Karpas-422 (cell line): ENCODE data around the gene NDUFAF4. TPM values are rescaled to one million over a fixed set of nuclear protein-coding genes. Genes with fewer than 3 reads are reported as not detected.
A peak's percentile ranks its signal among the peaks of the same experiment; 100 is the strongest.

Experiments
- DNase-seq: peaks from one replicate; pipeline ENCODE4 v3.0.0-alpha.2; 2015
- H2AFZ ChIP-seq: fragments of 200-600 bp; sonication (generic); 2 replicates; pipeline ENCODE4 v1.6.1; 2014; ENCODE audit warnings: antibody characterized with exemption, low read length, mixed read lengths
- H3K27ac ChIP-seq: fragments of 200-600 bp; sonication (generic); 2 replicates; pipeline ENCODE4 v1.5.1; 2014; ENCODE audit warnings: mild to moderate bottlenecking, low read length, moderate library complexity
- H3K27me3 ChIP-seq: fragments of 200-600 bp; sonication (generic); 2 replicates; pipeline ENCODE4 v1.6.1; 2014; ENCODE audit warnings: low read length, mixed read lengths
- H3K36me3 ChIP-seq: fragments of 200-600 bp; sonication (generic); 2 replicates; pipeline ENCODE4 v1.6.1; 2014; ENCODE audit warnings: low read length, mixed read lengths; ENCODE audit not compliant: insufficient read depth
- H3K4me1 ChIP-seq: fragments of 200-600 bp; sonication (generic); 2 replicates; pipeline ENCODE4 v1.6.1; 2014; ENCODE audit warnings: mild to moderate bottlenecking, low read length, mixed read lengths
- H3K4me2 ChIP-seq: fragments of 200-600 bp; sonication (generic); 2 replicates; pipeline ENCODE4 v1.6.1; 2014; ENCODE audit warnings: low read length, low read depth, mild to moderate bottlenecking; ENCODE audit not compliant: poor library complexity, severe bottlenecking
- H3K4me3 ChIP-seq: fragments of 200-600 bp; sonication (generic); 2 replicates; pipeline ENCODE4 v1.5.1; 2014; ENCODE audit warnings: mild to moderate bottlenecking, antibody characterized with exemption, low read length, mixed read lengths
- H3K79me2 ChIP-seq: fragments of 200-600 bp; sonication (generic); 2 replicates; pipeline ENCODE4 v1.6.1; 2014; ENCODE audit warnings: mild to moderate bottlenecking, low read length, mixed read lengths
- H3K9ac ChIP-seq: fragments of 200-600 bp; sonication (generic); 2 replicates; pipeline ENCODE4 v1.6.0; 2014; ENCODE audit warnings: low read length
- H3K9me2 ChIP-seq: fragments of 200-600 bp; sonication (generic), shearing (Covaris generic); replicated peaks from 2 replicates; pipeline ENCODE4 v1.6.0; 2014; ENCODE audit warnings: mild to moderate bottlenecking, low read length, moderate library complexity; ENCODE audit not compliant: insufficient read depth
- H3K9me3 ChIP-seq: fragments of 300-700, 200-600 bp; sonication (generic); 2 replicates; pipeline ENCODE4 v1.6.1; 2014; ENCODE audit warnings: low read length, mixed read lengths
- H4K20me1 ChIP-seq: fragments of 200-600 bp; sonication (generic); 2 replicates; pipeline ENCODE4 v1.6.1; 2014; ENCODE audit warnings: mild to moderate bottlenecking, antibody characterized with exemption, low read length, low read depth; ENCODE audit not compliant: insufficient read depth
- total RNA-seq: library from RNA; depleted of rRNA; stranded (reverse); fragments of >200 nt; shearing (Covaris generic); gene quantifications from 2 replicates; pipeline ENCODE4 v1.2.3, GENCODE V29; 2014; ENCODE audit warnings: low replicate concordance

NDUFAF4 gene
- total RNA-seq, 1 experiment from 2014 or later = 45.5 TPM

- Histone ChIP-seq H3K9me2 (no peaks in the 10 kb centered on the region), H3K9me3 (no peaks in the 10 kb centered on the region), H3K79me2 (no peaks in the 10 kb centered on the region), H3K36me3 (no peaks in the 10 kb centered on the region), H3K4me2 (no peak overlapping the region), H3K9ac (no peak overlapping the region), H3K4me3 (no peak overlapping the region), H3K27ac (no peak overlapping the region), H2AFZ (no peak overlapping the region), H3K4me1 (peaks cover 8% of the 10 kb centered on the region), H4K20me1 (no peaks in the 10 kb centered on the region), H3K27me3 (no peaks in the 10 kb centered on the region; the same call in 1 of the 2 replicates)
- DNase-seq = no peak
These were observed 32.0 kb upstream of the NDUFAF4 start for GRCh38 chr6:96929741-96930140.

- H3K79me2 ChIP-seq = no peaks in the 10 kb centered on the region
- no peaks in the 10 kb centered on the region for H3K9me2 ChIP-seq
- no peaks in the 10 kb centered on the region for H3K9me3 ChIP-seq
- no peaks in the 10 kb centered on the region for H4K20me1 ChIP-seq
- H3K36me3 ChIP-seq = no peaks in the 10 kb centered on the region
- no peak overlapping the region for H3K27ac ChIP-seq
- H3K4me1 ChIP-seq = peaks cover 18% of the 10 kb centered on the region
- DNase-seq = no peak
- H3K9ac ChIP-seq = no peak overlapping the region
- no peaks in the 10 kb centered on the region; the same call in 1 of the 2 replicates for H3K27me3 ChIP-seq
- no peak overlapping the region for H3K4me3 ChIP-seq
- H3K4me2 ChIP-seq = no peak overlapping the region
- no peak overlapping the region for H2AFZ ChIP-seq
These were observed 30.0 kb upstream of the NDUFAF4 start for GRCh38 chr6:96927660-96928059.

- no peak for DNase-seq
- Histone ChIP-seq H4K20me1 (no peaks in the 10 kb centered on the region), H3K79me2 (no peaks in the 10 kb centered on the region), H3K9me3 (no peaks in the 10 kb centered on the region), H3K27me3 (no peaks in the 10 kb centered on the region; the same call in 1 of the 2 replicates), H3K4me3 (no peak overlapping the region), H3K9me2 (no peaks in the 10 kb centered on the region), H3K4me2 (no peak overlapping the region), H3K27ac (no peak overlapping the region), H3K36me3 (no peaks in the 10 kb centered on the region), H3K4me1 (peaks cover 18% of the 10 kb centered on the region), H2AFZ (no peak overlapping the region), H3K9ac (no peak overlapping the region)
These were observed 28.7 kb upstream of the NDUFAF4 start for GRCh38 chr6:96926425-96926824.

- H2AFZ ChIP-seq = peak overlapping the region; percentile 98; the same call in 1 of the 2 replicates
- H3K27me3 ChIP-seq = no peaks in the 10 kb centered on the region; the same call in 1 of the 2 replicates
- H3K4me2 ChIP-seq = peak overlapping the region; percentile 95
- H4K20me1 ChIP-seq = no peaks in the 10 kb centered on the region
- H3K9me3 ChIP-seq = no peaks in the 10 kb centered on the region
- H3K36me3 ChIP-seq = no peaks in the 10 kb centered on the region
- H3K9me2 ChIP-seq = no peaks in the 10 kb centered on the region
- H3K27ac ChIP-seq = no peak overlapping the region
- no peak for DNase-seq
- H3K9ac ChIP-seq = peak overlapping the region; percentile 73
- peak overlapping the region; percentile 89 for H3K4me3 ChIP-seq
- H3K79me2 ChIP-seq = no peaks in the 10 kb centered on the region
- peaks cover 18% of the 10 kb centered on the region for H3K4me1 ChIP-seq
These were observed 27.6 kb upstream of the NDUFAF4 start for GRCh38 chr6:96925290-96925687.

GRCh38 chr6:96923871-96924493, 26.3 kb upstream of the NDUFAF4 start:
- Histone ChIP-seq H3K36me3 (no peaks in the 10 kb centered on the region), H4K20me1 (no peaks in the 10 kb centered on the region), H2AFZ (peak overlapping the region; percentile 93), H3K9ac (peak overlapping the region; percentile 64), H3K4me2 (peak overlapping the region; percentile 69), H3K9me2 (no peaks in the 10 kb centered on the region), H3K79me2 (no peaks in the 10 kb centered on the region), H3K9me3 (no peaks in the 10 kb centered on the region), H3K4me1 (peaks cover 18% of the 10 kb centered on the region), H3K4me3 (peak overlapping the region; percentile 66), H3K27me3 (no peaks in the 10 kb centered on the region), H3K27ac (no peak overlapping the region)
- no peak for DNase-seq

GRCh38 chr6:96923400-96923799, 25.7 kb upstream of the NDUFAF4 start:
- Histone ChIP-seq H4K20me1 (no peaks in the 10 kb centered on the region), H3K9me3 (no peaks in the 10 kb centered on the region), H3K27ac (no peak overlapping the region), H3K36me3 (no peaks in the 10 kb centered on the region), H3K27me3 (no peaks in the 10 kb centered on the region), H3K4me3 (peak overlapping the region; percentile 66), H3K4me2 (peak overlapping the region; percentile 69), H3K79me2 (no peaks in the 10 kb centered on the region), H3K9ac (peak overlapping the region; percentile 64), H3K4me1 (peaks cover 18% of the 10 kb centered on the region), H3K9me2 (no peaks in the 10 kb centered on the region), H2AFZ (peak overlapping the region; percentile 93)
- no peak for DNase-seq

GRCh38 chr6:96917098-96917497, 19.4 kb upstream of the NDUFAF4 start:
- H3K27me3 ChIP-seq = no peaks in the 10 kb centered on the region
- H3K9me2 ChIP-seq = no peaks in the 10 kb centered on the region
- no peaks in the 10 kb centered on the region for H3K36me3 ChIP-seq
- no peaks in the 10 kb centered on the region for H3K9me3 ChIP-seq
- H2AFZ ChIP-seq = no peak overlapping the region
- DNase-seq = no peak
- H3K4me3 ChIP-seq = no peak overlapping the region
- H3K9ac ChIP-seq = no peak overlapping the region
- no peaks in the 10 kb centered on the region for H3K79me2 ChIP-seq
- no peaks in the 10 kb centered on the region for H3K4me1 ChIP-seq
- no peak overlapping the region for H3K27ac ChIP-seq
- H4K20me1 ChIP-seq = no peaks in the 10 kb centered on the region
- H3K4me2 ChIP-seq = no peak overlapping the region

- no peak overlapping the region for H3K27ac ChIP-seq
These were observed 15.9 kb upstream of the NDUFAF4 start for GRCh38 chr6:96913621-96914020.

More at GRCh38 chr6:96913621-96914020, 15.9 kb upstream of the NDUFAF4 start:
- H3K9ac ChIP-seq = no peak overlapping the region
- H3K9me3 ChIP-seq = no peaks in the 10 kb centered on the region
- H4K20me1 ChIP-seq = no peaks in the 10 kb centered on the region
- no peaks in the 10 kb centered on the region for H3K79me2 ChIP-seq
- no peaks in the 10 kb centered on the region for H3K4me1 ChIP-seq
- DNase-seq = no peak
- no peaks in the 10 kb centered on the region for H3K27me3 ChIP-seq
- H2AFZ ChIP-seq = no peak overlapping the region
- no peaks in the 10 kb centered on the region for H3K36me3 ChIP-seq
- no peak overlapping the region for H3K4me3 ChIP-seq
- no peak overlapping the region for H3K4me2 ChIP-seq
- H3K9me2 ChIP-seq = no peaks in the 10 kb centered on the region
